NCI-H1436 (cell line): ENCODE data around the gene RASA2.
A peak's percentile ranks its signal among the peaks of the same experiment; 100 is the strongest.
"Not testable (repeated sequence)": the region's sequence is repeated elsewhere in the genome, so short reads cannot be mapped to it uniquely, and the experiment has no call there.

ENCODE experiments used
- DNase-seq: peaks from one replicate; lab custom pipeline; 2025; lab: John Stamatoyannopoulos, UW

The RASA2 gene

DNA sequence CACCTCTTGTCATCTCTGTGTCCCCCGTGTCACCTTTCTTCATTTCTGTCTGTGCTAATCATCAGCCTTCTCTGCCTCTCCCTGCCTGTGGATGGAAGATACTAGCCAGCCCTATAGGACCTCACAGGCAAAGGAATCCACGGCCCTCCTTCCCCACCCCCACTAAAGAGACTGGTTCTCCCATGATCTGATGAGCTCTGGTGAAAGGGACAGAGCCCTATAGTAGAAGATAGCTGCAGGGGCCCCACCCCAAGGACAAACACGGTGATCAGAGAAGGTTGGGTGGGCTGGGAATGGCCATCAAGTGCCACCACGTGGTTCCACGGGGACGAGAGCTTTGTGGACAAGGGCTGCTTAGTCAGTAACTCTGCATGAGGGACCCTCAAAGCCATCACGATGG, 27.8 kb upstream of the RASA2 start:
- DNase-seq, result no peak

GRCh38 chr3:141460097-141460704, 26.6 kb upstream of the RASA2 start:
- peak; percentile 87 for DNase-seq

DNA sequence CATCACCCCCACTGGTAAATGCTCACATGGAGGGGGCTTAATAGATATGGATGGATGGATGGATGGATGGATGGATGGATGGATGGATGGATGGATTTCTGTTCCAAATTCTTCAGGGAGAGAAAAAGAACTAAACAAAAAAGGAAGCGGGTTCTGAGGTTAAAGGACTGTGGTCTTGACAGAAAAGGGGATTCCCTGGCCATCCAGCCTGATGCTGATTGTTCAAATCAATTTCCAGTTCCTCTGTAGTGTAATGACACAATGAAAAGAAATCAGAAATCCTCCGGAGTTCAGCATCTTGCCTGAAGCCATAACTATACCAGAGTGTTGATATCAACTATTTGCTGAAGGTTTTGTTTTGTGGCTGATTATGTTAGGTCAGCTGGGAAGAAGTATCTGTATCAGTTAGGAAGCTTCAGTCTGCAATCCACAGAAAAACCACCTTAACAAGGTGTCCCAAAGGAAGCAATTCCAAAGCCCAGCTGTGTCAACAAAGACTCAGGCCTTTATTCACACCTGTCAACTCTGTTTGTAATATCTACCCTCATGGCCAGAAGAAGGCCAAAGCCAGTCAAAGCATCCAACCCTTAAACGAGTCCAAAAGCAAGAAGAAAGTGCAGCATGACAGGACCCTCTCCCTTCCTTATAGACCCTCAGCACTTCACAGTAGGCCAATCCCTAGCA, 24.5 kb upstream of the RASA2 start:
- no peak for DNase-seq

DNA sequence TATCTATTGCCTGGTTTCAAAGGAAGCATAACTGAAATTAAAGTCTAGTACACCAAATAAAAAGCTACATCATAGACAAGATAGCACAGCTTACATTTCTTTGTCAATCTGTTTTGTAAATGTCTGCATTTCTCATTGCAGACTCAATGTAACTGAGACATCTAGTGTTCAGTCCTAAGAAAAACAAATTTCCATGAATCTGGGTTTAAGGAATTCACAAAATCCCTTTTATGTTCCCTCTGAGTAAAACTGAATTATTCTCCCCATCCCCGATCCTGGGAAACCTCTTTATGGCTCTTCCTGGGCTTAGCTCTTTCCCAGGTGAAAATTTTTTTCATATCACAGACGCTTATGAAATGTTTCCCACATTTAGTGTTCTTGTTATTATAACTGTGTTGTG, 21.6 kb upstream of the RASA2 start:
- DNase-seq, result no peak

GRCh38 chr3:141466633-141467169, 20.1 kb upstream of the RASA2 start:
- no peak for DNase-seq

- DNase-seq, result no peak
Observed at GRCh38 chr3:141469720-141470119, 17.1 kb upstream of the RASA2 start.

DNA sequence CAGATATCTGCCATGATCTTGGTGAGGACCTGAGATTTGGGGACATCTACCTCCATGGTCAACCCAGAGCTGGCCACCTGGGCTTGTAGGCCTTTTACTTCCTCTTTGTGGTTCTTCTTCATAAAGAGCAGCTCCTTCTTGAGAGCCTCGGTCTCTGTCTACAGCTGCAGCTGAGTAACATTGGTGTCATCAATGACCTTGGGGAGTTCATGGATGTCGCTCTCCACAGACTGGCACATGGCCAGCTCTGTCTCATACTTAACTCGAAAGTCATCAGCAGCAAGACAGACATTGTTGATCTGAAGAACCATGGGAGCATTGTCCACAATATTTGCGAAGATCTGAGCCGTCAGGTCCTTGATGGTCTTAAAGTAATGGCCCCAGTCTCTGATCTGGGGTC, 15.7 kb upstream of the RASA2 start:
- DNase-seq, result no peak

DNA sequence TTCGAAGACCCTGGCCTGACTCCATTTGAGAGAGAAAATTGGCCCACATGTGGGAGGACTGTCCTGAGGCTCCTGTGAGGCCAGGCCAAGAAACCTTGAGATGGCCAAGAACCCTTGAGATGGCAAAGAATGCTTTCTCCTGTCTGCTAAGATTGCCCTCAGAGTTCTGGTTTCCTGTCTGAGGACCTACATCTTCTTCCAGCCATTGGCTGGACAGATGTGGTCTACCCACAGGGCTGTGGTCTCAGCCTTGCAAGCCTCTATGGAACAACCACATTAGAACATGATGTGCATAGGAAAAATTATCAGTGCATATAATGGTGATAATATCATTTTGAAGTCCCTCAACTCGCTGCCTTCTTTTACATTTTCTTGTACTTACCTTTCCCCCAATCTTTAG, 10.8 kb upstream of the RASA2 start:
- DNase-seq, result no peak

DNA sequence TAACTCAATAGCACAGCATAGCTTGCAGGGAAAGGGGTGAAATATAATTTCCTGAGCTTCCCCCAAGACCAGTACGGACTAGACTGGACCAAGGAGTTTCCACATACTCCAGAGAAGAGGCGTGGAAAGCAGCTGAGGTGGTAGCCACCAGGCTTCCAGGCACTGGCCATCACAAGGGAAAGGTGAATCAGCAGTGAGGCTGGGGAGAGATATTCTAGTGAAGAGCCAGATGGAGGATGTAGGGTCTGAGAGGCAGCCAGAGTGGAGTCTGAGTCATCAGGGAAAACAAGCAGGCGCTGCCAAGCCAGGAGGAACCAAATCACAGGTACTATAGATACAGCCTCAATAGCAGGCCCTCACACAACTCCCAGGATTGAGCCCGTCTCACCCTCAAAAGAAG, 9.6 kb upstream of the RASA2 start:
- DNase-seq, result no peak

DNA sequence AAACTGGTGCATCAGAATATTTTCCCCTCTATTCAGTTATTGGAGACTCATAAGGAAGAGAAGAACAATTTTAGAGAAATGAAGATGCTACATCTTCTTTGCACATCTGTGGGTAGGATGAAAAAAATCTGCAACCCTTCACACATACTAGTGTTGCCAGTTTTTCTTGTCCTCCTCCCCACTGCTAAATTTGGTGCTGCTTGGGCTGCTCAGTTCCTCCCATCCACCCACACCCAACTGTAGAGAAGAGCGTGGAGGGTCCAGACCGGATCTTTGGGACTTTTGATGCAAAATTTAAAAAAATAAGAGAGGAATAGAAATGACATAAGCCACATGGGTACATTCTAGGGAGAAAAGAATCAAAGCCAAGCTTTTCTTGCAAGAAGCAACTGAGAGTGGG, 8.7 kb upstream of the RASA2 start:
- no peak for DNase-seq

DNA sequence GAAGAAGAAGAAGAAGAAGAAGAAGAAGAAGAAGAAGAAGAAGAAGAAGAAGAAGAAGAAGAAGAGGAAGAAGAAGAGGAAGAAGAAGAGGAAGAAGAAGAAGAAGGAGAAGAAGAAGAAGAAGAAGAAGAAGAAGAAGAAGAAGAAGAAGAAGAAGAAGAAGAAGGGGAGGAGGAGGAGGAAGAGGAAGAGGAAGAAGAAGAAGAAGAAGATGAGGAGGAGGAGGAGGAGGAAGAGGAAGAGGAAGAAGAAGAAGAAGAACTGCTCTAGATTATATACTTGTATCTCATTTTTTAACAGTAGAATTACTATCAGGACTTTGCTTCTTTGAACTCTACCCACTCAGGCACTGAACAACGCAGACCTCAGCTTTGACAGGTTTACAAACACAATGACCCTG, 8.0 kb upstream of the RASA2 start:
- not testable (repeated sequence) for DNase-seq

DNA sequence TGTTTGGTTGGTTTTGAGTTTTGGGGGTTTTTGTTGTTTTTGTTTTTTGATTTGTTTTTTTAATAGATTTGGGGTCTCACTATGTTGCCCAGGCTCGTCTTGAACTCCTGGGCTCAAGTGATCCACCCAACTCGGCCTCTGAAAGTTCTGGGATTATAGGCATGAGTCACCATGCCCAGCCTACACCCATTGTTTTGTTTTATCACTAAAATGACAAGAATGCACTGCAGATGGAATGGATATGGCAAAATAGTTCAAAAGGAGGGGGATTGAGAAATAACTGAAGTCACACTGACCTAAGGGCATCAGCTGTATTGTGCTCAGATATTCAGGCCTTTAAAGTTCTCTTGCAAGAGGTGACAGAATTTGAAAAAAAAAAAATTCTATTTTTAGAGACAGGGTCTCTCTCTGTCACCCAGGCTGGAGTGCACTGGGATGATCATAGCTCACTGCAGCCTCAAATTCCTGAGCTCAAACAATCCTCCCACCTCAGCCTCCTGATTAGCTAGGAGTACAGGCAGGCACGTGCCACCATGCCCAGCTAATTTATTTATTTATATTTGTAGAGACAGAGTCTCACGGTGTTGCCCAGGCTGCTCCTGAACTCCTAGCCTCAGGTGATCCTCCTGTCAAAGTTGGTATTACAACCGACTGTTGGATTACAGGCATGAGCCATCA, 4.4 kb upstream of the RASA2 start:
- DNase-seq, result no peak

GRCh38 chr3:141484701-141485287, 2.0 kb upstream of the RASA2 start:
- DNase-seq, result no peak

DNA sequence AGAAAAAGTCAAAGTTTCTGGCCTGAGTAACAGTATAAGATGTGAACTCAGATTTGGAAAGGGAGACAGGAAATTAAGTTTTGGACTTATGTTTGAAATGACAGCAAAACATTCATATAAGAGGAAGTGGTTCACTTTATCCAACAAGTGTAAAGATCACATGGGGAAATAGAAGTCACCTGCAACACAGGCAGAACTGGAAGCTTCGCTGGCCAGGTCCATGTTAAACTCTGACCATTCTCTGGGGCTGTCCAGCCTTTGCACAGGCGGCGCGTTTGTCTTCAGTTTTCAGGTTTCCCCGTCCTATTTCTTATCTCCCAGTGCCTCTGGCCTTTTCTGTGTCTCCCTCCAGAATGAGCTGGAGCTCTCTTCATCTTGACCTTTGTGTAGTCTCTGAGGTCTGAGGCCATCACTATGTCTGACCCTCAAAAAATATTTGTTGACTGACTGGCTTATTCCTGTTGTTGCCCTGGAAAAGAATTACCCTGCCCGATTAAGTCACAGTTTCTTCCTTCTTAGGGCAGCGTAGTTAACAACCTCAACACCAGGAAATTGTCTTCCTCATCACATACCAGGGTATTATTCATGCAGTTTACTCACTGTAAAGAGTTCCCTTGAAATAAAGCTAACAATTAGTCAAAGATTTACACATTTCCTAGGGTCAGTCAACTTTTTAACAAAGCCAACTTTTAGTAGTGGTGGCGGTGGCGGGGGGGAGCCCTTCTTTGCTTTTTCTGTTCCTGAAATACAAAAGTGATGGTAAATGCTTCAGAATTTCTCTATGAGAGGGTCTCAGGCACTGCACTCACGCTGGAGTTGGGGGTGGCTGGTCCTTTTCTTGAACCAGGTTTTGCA, 959 bp upstream of the RASA2 start:
- DNase-seq, result no peak

DNA sequence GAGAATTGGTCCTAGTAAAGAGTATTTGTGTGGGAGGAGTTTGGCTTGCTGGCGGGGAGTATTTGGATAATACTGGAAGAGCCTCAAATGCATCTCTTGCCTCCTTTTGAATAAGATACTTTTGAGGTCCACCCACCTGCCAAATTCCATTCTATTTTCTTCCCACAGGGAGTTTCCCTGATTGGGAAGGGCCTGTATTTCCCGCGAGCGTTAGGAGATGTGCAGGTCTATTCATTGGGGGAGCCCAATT, 406 bp upstream of the RASA2 start:
- DNase-seq, result no peak

GRCh38 chr3:141487521-141488252, 860 bp downstream of the RASA2 start:
- DNase-seq, result peak; percentile 92

GRCh38 chr3:141489203-141489602, 2.4 kb downstream of the RASA2 start:
- DNase-seq, result no peak

DNA sequence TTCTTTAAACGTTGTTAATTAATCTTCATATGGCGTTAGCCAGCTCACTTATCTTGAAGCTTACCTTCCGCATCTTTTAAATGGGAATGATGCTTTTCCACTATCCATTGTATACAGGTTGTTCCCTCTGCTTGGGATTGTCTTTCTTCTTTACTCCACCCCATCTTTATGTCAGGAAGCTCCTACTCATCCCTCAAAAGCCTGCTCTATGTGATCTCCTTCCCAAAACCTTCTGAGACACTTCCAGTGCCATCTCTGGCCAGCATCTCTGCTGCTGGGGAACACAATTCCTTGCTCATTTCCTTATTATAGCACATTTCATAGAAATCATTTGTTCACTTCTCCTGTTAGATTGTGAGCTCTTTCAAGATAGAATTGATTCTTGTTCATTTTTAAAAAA, 4.3 kb downstream of the RASA2 start:
- DNase-seq, result no peak

DNA sequence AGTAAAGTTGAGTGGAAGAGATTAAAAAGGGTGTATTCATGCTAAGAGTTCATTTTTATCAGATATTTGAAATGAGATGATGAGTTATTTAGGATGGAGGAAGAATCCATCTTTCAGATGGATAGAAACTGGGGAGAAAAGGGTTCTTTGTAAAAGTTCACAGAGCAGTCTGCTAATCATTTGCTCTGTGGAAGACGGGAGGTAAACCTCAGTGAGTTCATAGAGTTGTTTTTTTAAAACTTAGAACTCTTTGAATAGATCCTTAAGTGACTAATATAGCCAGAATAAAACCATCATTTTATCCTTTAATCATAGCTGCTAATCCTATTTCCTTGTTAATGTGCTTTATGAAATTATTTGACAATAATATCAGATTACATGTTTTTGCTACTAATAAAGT, 5.1 kb downstream of the RASA2 start:
- no peak for DNase-seq

GRCh38 chr3:141493184-141493583, 6.4 kb downstream of the RASA2 start:
- DNase-seq, result no peak

DNA sequence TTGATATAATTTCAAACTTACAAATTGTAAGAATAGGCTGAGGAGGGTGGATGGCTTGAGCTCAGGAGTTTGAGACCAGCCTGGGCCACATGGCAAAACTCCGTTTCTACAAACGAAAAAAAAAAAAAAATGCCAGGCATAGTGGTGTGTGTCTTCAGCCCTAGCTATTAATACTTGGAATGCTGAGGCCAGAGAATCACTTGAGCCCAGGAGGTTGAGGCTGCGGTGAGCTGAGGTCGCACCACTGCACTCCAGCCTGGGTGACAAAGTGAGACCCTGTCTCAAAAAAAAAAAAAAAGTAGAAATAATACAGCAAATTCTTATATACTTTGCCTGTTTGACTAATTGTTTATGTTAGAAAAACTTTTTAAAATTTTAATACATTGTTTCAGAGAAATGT, 10.8 kb downstream of the RASA2 start:
- not testable (repeated sequence) for DNase-seq
